SK-N-SH treated with all-trans-retinoic acid at 6 μM for 48 hours (cell line): Measurements from ENCODE around the gene REEP2.
"Not testable (repeated sequence)": the region's sequence is repeated elsewhere in the genome, so short reads cannot be mapped to it uniquely, and the experiment has no call there.

ENCODE experiments used
- ATAC-seq: fragments of 200-7000 bp; cut with Tn5 transposase; 3 replicates; pipeline ENCODE4 v1.9.1; 2020; ENCODE audit warnings: mild to moderate bottlenecking, moderate library complexity
- ARNTL ChIP-seq: fragments of 450-650 bp; formaldehyde crosslinking; IDR thresholded peaks from 2 replicates; pipeline ENCODE4 v1.5.0; 2020; ENCODE audit warnings: low read depth, mild to moderate bottlenecking, moderate library complexity, borderline replicate concordance
- BACH2 ChIP-seq: fragments of 250-450 bp; sonication (Bioruptor Pico); IDR thresholded peaks from 2 replicates; pipeline ENCODE4 v1.9.0; 2021; ENCODE audit warnings: mild to moderate bottlenecking, borderline replicate concordance
- CSDC2 ChIP-seq: fragments of 250-450 bp; sonication (Bioruptor Pico); IDR thresholded peaks from 2 replicates; pipeline ENCODE4 v1.5.0; 2020; ENCODE audit warnings: mild to moderate bottlenecking, moderate library complexity
- ESRRG ChIP-seq: fragments of 250-450 bp; sonication (Bioruptor Pico); IDR thresholded peaks from 2 replicates; pipeline ENCODE4 v1.6.1; 2021; ENCODE audit warnings: mild to moderate bottlenecking
- GLIS3 ChIP-seq: fragments of 250-450 bp; sonication (Bioruptor Pico); IDR thresholded peaks from 2 replicates; pipeline ENCODE4 v1.5.0; 2020; ENCODE audit warnings: mild to moderate bottlenecking, moderate library complexity
- ISL1 ChIP-seq: fragments of 250-450 bp; sonication (Bioruptor Pico); IDR thresholded peaks from 2 replicates; pipeline ENCODE4 v2.1.2; 2022; ENCODE audit warnings: mild to moderate bottlenecking, moderate library complexity
- OSR1 ChIP-seq: fragments of 250-450 bp; sonication (Bioruptor Pico); IDR thresholded peaks from 2 replicates; pipeline ENCODE4 v1.8.0; 2022; ENCODE audit warnings: moderate library complexity, mild to moderate bottlenecking, inconsistent platforms
- PPARA ChIP-seq: fragments of 250-450 bp; sonication (Bioruptor Pico); IDR thresholded peaks from 2 replicates; pipeline ENCODE4 v1.5.0; 2020; ENCODE audit warnings: mild to moderate bottlenecking, borderline replicate concordance
- RARB ChIP-seq: fragments of 250-450 bp; sonication (Bioruptor Pico); IDR thresholded peaks from 2 replicates; pipeline ENCODE4 v1.8.0; 2021; ENCODE audit warnings: mild to moderate bottlenecking, moderate library complexity
- TCF4 ChIP-seq: fragments of 250-450 bp; sonication (Bioruptor Pico); IDR thresholded peaks from 2 replicates; pipeline ENCODE4 v1.8.0; 2021; ENCODE audit warnings: mild to moderate bottlenecking, moderate library complexity, borderline replicate concordance
- TOX ChIP-seq: fragments of 250-450 bp; sonication (Bioruptor Pico); IDR thresholded peaks from 2 replicates; pipeline ENCODE4 v1.8.0; 2021; ENCODE audit warnings: mild to moderate bottlenecking, moderate library complexity, borderline replicate concordance
- ZC3H10 ChIP-seq: fragments of 250-450 bp; sonication (Bioruptor Pico); IDR thresholded peaks from 2 replicates; pipeline ENCODE4 v1.5.1; 2021; ENCODE audit warnings: mild to moderate bottlenecking, moderate library complexity
- ZFP3 ChIP-seq: fragments of 250-450 bp; sonication (Bioruptor Pico); IDR thresholded peaks from 2 replicates; pipeline ENCODE4 v1.5.0; 2020; ENCODE audit warnings: mild to moderate bottlenecking, moderate library complexity
- ZFP30 ChIP-seq: fragments of 450-650 bp; formaldehyde crosslinking; IDR thresholded peaks from 2 replicates; pipeline ENCODE4 v1.5.0; 2022; ENCODE audit warnings: mild to moderate bottlenecking, moderate library complexity
- ZNF565 ChIP-seq: fragments of 450-650 bp; formaldehyde crosslinking; conservative IDR thresholded peaks from 2 replicates; pipeline ENCODE4 v1.5.0; 2020; ENCODE audit warnings: low read depth, mild to moderate bottlenecking, moderate library complexity
- ZNF70 ChIP-seq: fragments of 450-650 bp; formaldehyde crosslinking; IDR thresholded peaks from 2 replicates; pipeline ENCODE4 v1.5.0; 2020; ENCODE audit warnings: mild to moderate bottlenecking, moderate library complexity
- ZNF8 ChIP-seq: fragments of 450-650 bp; formaldehyde crosslinking; IDR thresholded peaks from 2 replicates; pipeline ENCODE4 v1.5.0; 2020; ENCODE audit warnings: mild to moderate bottlenecking, moderate library complexity
- TF ChIP-seq, protein P1 (sequence below): fragments of 250-450 bp; sonication (Bioruptor Pico); IDR thresholded peaks from 2 replicates; pipeline ENCODE4 v1.5.0; 2020; ENCODE audit warnings: mild to moderate bottlenecking, moderate library complexity
- TF ChIP-seq, protein P2 (sequence below): fragments of 250-450 bp; sonication (Bioruptor Pico); IDR thresholded peaks from 2 replicates; pipeline ENCODE4 v1.5.1; 2020; ENCODE audit warnings: low read depth, mild to moderate bottlenecking, moderate library complexity
- TF ChIP-seq, protein P3 (sequence below): fragments of 250-450 bp; sonication (Bioruptor Pico); IDR thresholded peaks from 2 replicates; pipeline ENCODE4 v1.8.0; 2020; ENCODE audit warnings: mild to moderate bottlenecking, moderate library complexity, borderline replicate concordance
- TF ChIP-seq, protein P4 (sequence below): fragments of 250-450 bp; sonication (Bioruptor Pico); IDR thresholded peaks from 2 replicates; pipeline ENCODE4 v1.5.1; 2021; ENCODE audit warnings: mild to moderate bottlenecking, moderate library complexity
- TF ChIP-seq, protein P5 (sequence below): fragments of 250-450 bp; sonication (Bioruptor Pico); IDR thresholded peaks from 2 replicates; pipeline ENCODE4 v1.8.0; 2021; ENCODE audit warnings: low read depth, mild to moderate bottlenecking, moderate library complexity, borderline replicate concordance

REEP2 gene

DNA sequence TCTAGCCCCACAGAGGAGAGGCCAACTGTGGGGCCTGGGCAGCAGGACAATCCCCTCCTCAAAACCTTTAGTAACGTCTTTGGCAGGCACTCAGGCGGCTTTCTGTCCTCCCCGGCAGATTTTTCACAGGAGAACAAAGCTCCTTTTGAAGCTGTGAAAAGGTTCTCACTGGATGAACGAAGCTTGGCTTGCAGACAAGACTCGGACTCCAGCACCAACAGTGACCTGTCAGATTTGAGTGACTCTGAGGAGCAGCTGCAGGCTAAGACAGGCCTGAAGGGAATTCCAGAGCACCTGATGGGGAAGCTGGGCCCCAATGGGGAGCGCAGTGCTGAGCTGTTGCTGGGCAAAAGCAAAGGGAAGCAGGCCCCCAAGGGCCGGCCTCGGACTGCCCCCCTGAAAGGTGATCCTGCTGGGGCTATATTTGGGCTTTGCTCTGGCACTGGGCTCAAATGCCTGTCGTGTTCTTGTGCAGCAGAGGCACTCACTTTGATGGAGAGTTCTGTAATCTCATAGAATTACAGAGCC lies 46.9 kb upstream of the REEP2 start (continued):
- TF ChIP-seq, protein P1, sequence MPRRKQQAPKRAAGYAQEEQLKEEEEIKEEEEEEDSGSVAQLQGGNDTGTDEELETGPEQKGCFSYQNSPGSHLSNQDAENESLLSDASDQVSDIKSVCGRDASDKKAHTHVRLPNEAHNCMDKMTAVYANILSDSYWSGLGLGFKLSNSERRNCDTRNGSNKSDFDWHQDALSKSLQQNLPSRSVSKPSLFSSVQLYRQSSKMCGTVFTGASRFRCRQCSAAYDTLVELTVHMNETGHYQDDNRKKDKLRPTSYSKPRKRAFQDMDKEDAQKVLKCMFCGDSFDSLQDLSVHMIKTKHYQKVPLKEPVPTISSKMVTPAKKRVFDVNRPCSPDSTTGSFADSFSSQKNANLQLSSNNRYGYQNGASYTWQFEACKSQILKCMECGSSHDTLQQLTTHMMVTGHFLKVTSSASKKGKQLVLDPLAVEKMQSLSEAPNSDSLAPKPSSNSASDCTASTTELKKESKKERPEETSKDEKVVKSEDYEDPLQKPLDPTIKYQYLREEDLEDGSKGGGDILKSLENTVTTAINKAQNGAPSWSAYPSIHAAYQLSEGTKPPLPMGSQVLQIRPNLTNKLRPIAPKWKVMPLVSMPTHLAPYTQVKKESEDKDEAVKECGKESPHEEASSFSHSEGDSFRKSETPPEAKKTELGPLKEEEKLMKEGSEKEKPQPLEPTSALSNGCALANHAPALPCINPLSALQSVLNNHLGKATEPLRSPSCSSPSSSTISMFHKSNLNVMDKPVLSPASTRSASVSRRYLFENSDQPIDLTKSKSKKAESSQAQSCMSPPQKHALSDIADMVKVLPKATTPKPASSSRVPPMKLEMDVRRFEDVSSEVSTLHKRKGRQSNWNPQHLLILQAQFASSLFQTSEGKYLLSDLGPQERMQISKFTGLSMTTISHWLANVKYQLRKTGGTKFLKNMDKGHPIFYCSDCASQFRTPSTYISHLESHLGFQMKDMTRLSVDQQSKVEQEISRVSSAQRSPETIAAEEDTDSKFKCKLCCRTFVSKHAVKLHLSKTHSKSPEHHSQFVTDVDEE (CRISPR knock-in tag) = no peak
- no peak for TF ChIP-seq ZFP3 (CRISPR knock-in tag)
- TF ChIP-seq, protein P2, sequence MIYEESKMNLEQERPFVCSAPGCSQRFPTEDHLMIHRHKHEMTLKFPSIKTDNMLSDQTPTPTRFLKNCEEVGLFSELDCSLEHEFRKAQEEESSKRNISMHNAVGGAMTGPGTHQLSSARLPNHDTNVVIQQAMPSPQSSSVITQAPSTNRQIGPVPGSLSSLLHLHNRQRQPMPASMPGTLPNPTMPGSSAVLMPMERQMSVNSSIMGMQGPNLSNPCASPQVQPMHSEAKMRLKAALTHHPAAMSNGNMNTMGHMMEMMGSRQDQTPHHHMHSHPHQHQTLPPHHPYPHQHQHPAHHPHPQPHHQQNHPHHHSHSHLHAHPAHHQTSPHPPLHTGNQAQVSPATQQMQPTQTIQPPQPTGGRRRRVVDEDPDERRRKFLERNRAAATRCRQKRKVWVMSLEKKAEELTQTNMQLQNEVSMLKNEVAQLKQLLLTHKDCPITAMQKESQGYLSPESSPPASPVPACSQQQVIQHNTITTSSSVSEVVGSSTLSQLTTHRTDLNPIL = no peak
- no peak for TF ChIP-seq BACH2 (CRISPR knock-in tag)
- no peak for TF ChIP-seq ZNF8
- no peak for TF ChIP-seq ZC3H10 (CRISPR knock-in tag)
- TF ChIP-seq ESRRG (CRISPR knock-in tag) = no peak
- TF ChIP-seq, all 23 proteins: peak for 0

DNA sequence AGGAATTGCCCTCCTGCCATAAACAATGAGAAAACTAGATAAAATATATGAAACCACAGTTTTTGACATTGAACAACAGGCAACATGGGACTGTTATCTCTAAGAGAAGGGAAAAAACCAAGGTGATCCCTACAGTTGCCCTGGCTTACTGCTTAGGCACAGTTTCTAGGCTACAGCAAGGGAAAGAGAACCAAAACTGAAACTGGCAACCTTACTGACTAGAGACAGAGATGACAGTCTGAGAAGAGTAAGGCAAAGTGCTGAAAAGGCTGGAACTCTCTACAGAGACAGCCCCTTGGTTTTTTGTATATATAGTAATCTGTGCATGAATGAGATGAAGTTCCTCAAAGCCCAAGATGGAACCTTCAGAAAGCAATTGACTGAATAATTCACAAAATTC lies 36.2 kb upstream of the REEP2 start:
- no peak for TF ChIP-seq TOX (CRISPR knock-in tag)
- TF ChIP-seq, protein P3, sequence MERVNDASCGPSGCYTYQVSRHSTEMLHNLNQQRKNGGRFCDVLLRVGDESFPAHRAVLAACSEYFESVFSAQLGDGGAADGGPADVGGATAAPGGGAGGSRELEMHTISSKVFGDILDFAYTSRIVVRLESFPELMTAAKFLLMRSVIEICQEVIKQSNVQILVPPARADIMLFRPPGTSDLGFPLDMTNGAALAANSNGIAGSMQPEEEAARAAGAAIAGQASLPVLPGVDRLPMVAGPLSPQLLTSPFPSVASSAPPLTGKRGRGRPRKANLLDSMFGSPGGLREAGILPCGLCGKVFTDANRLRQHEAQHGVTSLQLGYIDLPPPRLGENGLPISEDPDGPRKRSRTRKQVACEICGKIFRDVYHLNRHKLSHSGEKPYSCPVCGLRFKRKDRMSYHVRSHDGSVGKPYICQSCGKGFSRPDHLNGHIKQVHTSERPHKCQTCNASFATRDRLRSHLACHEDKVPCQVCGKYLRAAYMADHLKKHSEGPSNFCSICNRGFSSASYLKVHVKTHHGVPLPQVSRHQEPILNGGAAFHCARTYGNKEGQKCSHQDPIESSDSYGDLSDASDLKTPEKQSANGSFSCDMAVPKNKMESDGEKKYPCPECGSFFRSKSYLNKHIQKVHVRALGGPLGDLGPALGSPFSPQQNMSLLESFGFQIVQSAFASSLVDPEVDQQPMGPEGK = no peak
- TF ChIP-seq ZC3H10 (CRISPR knock-in tag) = no peak
- TF ChIP-seq ZNF70 = no peak
- TF ChIP-seq, all 23 proteins: peak for 0
- ATAC-seq = no peak

DNA sequence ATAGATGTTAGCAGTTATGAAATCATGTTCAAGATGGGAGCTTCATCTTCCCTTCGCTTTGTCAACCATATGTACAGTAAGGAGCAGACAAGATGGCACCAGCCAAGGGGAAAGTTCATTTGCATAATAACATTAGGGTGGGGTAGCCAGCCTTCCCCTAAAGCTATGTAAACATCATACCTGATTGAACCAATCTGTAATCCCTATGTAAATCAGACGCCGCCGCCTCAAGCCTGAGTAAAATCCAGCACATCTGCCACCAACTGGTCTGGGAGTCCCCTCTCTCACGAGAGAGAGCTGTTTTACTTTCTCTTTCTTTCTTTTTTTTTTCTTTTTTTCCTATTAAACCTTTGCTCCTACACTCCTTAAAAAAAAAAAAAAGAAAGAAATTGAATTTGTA lies 30.8 kb upstream of the REEP2 start:
- TF ChIP-seq ZNF8 = no peak
- TF ChIP-seq TCF4 (CRISPR knock-in tag) = no peak
- TF ChIP-seq GLIS3 = no peak
- no peak for TF ChIP-seq RARB (CRISPR knock-in tag)
- TF ChIP-seq TOX (CRISPR knock-in tag) = no peak
- no peak for TF ChIP-seq ARNTL (CRISPR knock-in tag)
- no peak for TF ChIP-seq PPARA
- TF ChIP-seq ESRRG (CRISPR knock-in tag) = no peak
- no peak for TF ChIP-seq OSR1
- TF ChIP-seq BACH2 (CRISPR knock-in tag) = no peak
- no peak for TF ChIP-seq ZNF70
- no peak for TF ChIP-seq ZC3H10 (CRISPR knock-in tag)
- TF ChIP-seq ISL1 = no peak
- TF ChIP-seq ZNF565 (CRISPR knock-in tag) = no peak
- no peak for TF ChIP-seq CSDC2 (CRISPR knock-in tag)
- TF ChIP-seq, protein P4, sequence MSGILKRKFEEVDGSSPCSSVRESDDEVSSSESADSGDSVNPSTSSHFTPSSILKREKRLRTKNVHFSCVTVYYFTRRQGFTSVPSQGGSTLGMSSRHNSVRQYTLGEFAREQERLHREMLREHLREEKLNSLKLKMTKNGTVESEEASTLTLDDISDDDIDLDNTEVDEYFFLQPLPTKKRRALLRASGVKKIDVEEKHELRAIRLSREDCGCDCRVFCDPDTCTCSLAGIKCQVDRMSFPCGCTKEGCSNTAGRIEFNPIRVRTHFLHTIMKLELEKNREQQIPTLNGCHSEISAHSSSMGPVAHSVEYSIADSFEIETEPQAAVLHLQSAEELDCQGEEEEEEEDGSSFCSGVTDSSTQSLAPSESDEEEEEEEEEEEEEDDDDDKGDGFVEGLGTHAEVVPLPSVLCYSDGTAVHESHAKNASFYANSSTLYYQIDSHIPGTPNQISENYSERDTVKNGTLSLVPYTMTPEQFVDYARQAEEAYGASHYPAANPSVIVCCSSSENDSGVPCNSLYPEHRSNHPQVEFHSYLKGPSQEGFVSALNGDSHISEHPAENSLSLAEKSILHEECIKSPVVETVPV = no peak
- no peak for TF ChIP-seq ZFP30 (CRISPR knock-in tag)
- TF ChIP-seq ZFP3 (CRISPR knock-in tag) = no peak
- TF ChIP-seq, protein P5, sequence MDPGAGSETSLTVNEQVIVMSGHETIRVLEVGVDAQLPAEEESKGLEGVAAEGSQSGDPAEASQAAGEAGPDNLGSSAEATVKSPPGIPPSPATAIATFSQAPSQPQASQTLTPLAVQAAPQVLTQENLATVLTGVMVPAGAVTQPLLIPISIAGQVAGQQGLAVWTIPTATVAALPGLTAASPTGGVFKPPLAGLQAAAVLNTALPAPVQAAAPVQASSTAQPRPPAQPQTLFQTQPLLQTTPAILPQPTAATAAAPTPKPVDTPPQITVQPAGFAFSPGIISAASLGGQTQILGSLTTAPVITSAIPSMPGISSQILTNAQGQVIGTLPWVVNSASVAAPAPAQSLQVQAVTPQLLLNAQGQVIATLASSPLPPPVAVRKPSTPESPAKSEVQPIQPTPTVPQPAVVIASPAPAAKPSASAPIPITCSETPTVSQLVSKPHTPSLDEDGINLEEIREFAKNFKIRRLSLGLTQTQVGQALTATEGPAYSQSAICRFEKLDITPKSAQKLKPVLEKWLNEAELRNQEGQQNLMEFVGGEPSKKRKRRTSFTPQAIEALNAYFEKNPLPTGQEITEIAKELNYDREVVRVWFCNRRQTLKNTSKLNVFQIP (CRISPR knock-in tag) = no peak
- TF ChIP-seq, protein P2 = no peak
- TF ChIP-seq, all 23 proteins: peak for 0
- no peak for ATAC-seq

DNA sequence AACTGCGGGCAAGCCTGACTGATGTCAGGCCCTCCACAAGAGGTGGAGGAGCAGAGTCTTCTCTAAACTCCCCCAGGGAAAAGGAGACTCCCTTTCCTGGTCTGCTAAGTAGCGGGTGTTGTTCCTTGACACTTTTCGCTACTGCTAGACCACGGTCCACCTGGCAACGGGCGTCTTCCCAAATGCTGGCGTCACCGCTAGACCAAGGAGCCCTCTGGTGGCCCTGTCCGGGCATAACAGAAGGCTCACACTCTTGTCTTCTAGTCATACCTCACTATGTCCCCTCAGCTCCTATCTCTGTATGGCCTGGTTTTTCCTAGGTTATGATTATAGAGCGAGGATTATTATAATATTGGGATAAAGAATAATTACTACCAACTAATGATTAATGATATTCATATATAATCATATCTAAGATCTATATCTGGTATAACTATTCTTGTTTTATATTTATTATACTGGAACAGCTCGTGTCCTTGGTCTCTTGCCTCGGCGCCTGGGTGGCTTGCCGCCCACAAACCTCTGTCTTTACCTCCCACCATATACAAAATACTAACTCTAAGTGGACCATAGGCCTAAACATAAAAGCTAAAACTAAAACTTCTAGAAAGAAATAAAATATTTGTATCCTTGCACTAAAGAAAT lies 27.7 kb upstream of the REEP2 start:
- not testable (repeated sequence) for ATAC-seq
